Right lobe of liver (tissue), 6 donors: ENCODE measurements around the gene WFDC2. TPM values are rescaled to one million over a fixed set of nuclear protein-coding genes. Genes with fewer than 3 reads are reported as not detected.

Source experiments
- ATAC-seq, 4 donors: fragments of 200-7000 bp; cut with Tn5 transposase; one replicate each; pipeline ENCODE4 v1.9.1; 2020; ENCODE audit warnings: mild to moderate bottlenecking in 4 of 4, moderate library complexity in 4 of 4
- DNase-seq, 3 donors: peaks; one replicate each; pipeline ENCODE4 v3.0.0-alpha.2; 2020
- H3K27ac ChIP-seq, 3 donors: fragments of 200-600 bp; one replicate each; pipeline ENCODE4 v1.8.0; 2022
- H3K27me3 ChIP-seq, 2 donors: fragments of 200-600 bp; one replicate each; pipeline ENCODE4 v1.8.0; 2022
- H3K36me3 ChIP-seq, 4 donors: fragments of 200-600 bp; sonication (generic) in 1 of 4; one replicate each; pipeline versions ENCODE4 v1.5.1 to v1.8.0; 2017 to 2022; ENCODE audit warnings: control low read depth in 1 of 4
- H3K4me1 ChIP-seq, 4 donors: fragments of 200-600 bp; sonication (generic) in 1 of 4; one replicate each; pipeline versions ENCODE4 v1.5.1 to v1.8.0; 2017 to 2022; ENCODE audit warnings: control low read depth in 1 of 4
- H3K4me3 ChIP-seq, 3 donors: fragments of 200-600 bp; one replicate each; pipeline ENCODE4 v1.8.0; 2022
- H3K9me3 ChIP-seq, 4 donors: fragments of 200-600 bp; sonication (generic) in 1 of 4; one replicate each; pipeline versions ENCODE4 v1.5.1 to v1.8.0; 2017 to 2022; ENCODE audit warnings: control low read depth in 1 of 4
- CTCF ChIP-seq, 4 donors: fragments of 200-600 bp in 3 of 4; fragments of 450-650 bp in 1 of 4; IDR thresholded peaks; one replicate each; pipeline versions ENCODE4 v1.5.1 to v1.8.0; 2016 to 2022; ENCODE audit warnings: antibody characterized with exemption in 4 of 4, mild to moderate bottlenecking in 2 of 4
- POLR2A ChIP-seq: fragments of 450-650 bp; IDR thresholded peaks from one replicate; pipeline ENCODE4 v1.6.1; 2017; ENCODE audit warnings: antibody characterized with exemption, mild to moderate bottlenecking
- WGBS: methylation state at CpG from one replicate; pipeline ENCODE4 v1.1.6; 2018; ENCODE audit warnings: low coverage, low lambda C conversion rate; ENCODE audit not compliant: insufficient coverage; ENCODE audit errors: missing lambda C conversion rate; 5-methylcytosine and 5-hydroxymethylcytosine counted together
- intact Hi-C, 2 donors: fragments of 100-400 bp; cut with DNase I; formaldehyde crosslinking; loops; one replicate each; pipeline versions ENCODE4 v1.11.2 to v1.14.1; 2022
- total RNA-seq, 6 experiments: library from RNA; depleted of rRNA in 2 of 6; stranded (reverse); fragments of >200 nt in 2 of 6; fragmentation: NEBNext Ultra II Directional in 3 of 6; extraction: Animal tissue kit (Norgen Biotek cat#: 25700) in 3 of 6; gene quantifications; one replicate each; pipeline versions ENCODE4 v1.1.0 to v1.2.4, GENCODE V29; 2016 to 2023
- donor health status: DM: no; HTN: yes; CAD: no.
- donor health status: DM: no; HTN: no; CAD: no.
- donor health status: DM: no; HTN: no; CAD: no.
- donor health status: DM: no; HTN: yes; CAD: no.
- donor health status: DM: no; HTN: yes; CAD: no.

WFDC2 gene
- total RNA-seq, 6 experiments from 2014 or later = 0.77 to 2.8 (median 1.8) TPM; not detected in 1

- no peak for TF ChIP-seq POLR2A
- no peak for TF ChIP-seq CTCF (IDR thresholded peaks at IDR 0.05)
- Histone ChIP-seq H3K4me3 (no peak overlapping the region), H3K27me3 (peaks cover 0 to 4% of the 10 kb centered on the region in 2 donors), H3K36me3 (no peaks in the 10 kb centered on the region), H3K9me3 (no peaks in the 10 kb centered on the region), H3K27ac (no peak overlapping the region), H3K4me1 (no peaks in the 10 kb centered on the region)
- ATAC-seq = no peak
- DNase-seq = no peak
- intact Hi-C loops = no loop called here
- WGBS = 25% methylated on average over 1 of the region's 1 CpG
These were observed 33.0 kb downstream of the WFDC2 start for GRCh38 chr20:45502561-45502960.

- Histone ChIP-seq H3K27ac (no peak overlapping the region), H3K4me3 (no peak overlapping the region), H3K36me3 (no peaks in the 10 kb centered on the region), H3K27me3 (peaks cover 0 to 4% of the 10 kb centered on the region in 2 donors), H3K9me3 (no peaks in the 10 kb centered on the region), H3K4me1 (no peaks in the 10 kb centered on the region)
- ATAC-seq = no peak
- WGBS = 42% methylated on average over 2 of the region's 2 CpGs
- DNase-seq = no peak
- intact Hi-C loops = no loop called here
- TF ChIP-seq CTCF (IDR thresholded peaks at IDR 0.05) (no peak), POLR2A (no peak)
These were observed 33.9 kb downstream of the WFDC2 start for GRCh38 chr20:45503403-45503802.

GRCh38 chr20:45506398-45506797 is 36.8 kb downstream of the WFDC2 start:
- no peak for TF ChIP-seq POLR2A
- TF ChIP-seq CTCF (IDR thresholded peaks at IDR 0.05) = no peak
- Histone ChIP-seq H3K4me3 (no peak overlapping the region), H3K36me3 (no peaks in the 10 kb centered on the region), H3K27me3 (peaks cover 0 to 4% of the 10 kb centered on the region in 2 donors), H3K27ac (no peak overlapping the region), H3K9me3 (no peaks in the 10 kb centered on the region), H3K4me1 (no peaks in the 10 kb centered on the region)
- ATAC-seq = peak in 1 of 4 donors; percentile 71
- DNase-seq = peak in 1 of 3 donors; percentile 58
- intact Hi-C loops = no loop called here
- WGBS = 36% methylated on average over 2 of the region's 2 CpGs

GRCh38 chr20:45507011-45507820 is 37.7 kb downstream of the WFDC2 start:
- H3K9me3 ChIP-seq = no peaks in the 10 kb centered on the region
- intact Hi-C loops = no loop called here
- no peak for DNase-seq
- H3K27ac ChIP-seq = no peak overlapping the region
- ATAC-seq = no peak
- no peaks in the 10 kb centered on the region for H3K36me3 ChIP-seq
- no peak for TF ChIP-seq CTCF (IDR thresholded peaks at IDR 0.05)
- no peak for TF ChIP-seq POLR2A
- no peaks in the 10 kb centered on the region for H3K4me1 ChIP-seq
- no peak overlapping the region for H3K4me3 ChIP-seq
- peaks cover 0 to 4% of the 10 kb centered on the region in 2 donors for H3K27me3 ChIP-seq
- WGBS = 72% methylated on average over 5 of the region's 5 CpGs
